ENCODE data around the gene GNG12. TPM values are rescaled to one million over a fixed set of nuclear protein-coding genes. Genes with fewer than 3 reads are reported as not detected.
A peak's percentile ranks its signal among the peaks of the same experiment; 100 is the strongest.

GNG12 gene
- total RNA-seq, 2 donors from 2014 or later: 49.4 to 61.5 TPM

DNA sequence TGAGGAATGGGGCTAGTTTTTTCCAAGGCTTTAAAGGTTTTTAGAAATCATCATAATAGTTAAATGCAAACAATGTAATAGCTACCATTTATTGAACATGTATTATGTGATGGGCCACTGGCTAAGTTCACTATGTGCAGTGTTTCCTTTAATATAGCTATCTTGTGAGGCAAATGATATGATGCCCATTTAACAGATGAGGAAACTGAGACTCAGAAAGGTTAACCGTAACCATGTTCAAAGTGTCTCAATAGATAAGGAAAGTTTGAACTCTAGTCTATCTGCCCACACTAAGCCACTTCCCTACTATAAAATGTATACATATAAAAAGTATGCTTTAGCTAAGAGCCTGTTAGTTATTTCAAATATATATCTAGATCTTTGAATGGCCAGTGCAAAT, 64.8 kb downstream of the GNG12 start:
- Histone ChIP-seq H3K36me3 (no peaks in the 10 kb centered on the region), H3K4me3 (no peak overlapping the region), H3K4me1 (replicated peaks) (no peaks in the 10 kb centered on the region), H3K9me3 (no peaks in the 10 kb centered on the region), H3K27ac (no peak overlapping the region), H3K27me3 (replicated peaks; ENCODE audit: insufficient read depth) (no peaks in the 10 kb centered on the region)
- 98% methylated on average over 1 of the region's 1 CpG for WGBS
- DNase-seq (ENCODE audit: low spot score): no peak
- no peak for TF ChIP-seq POLR2AphosphoS5 (IDR thresholded peaks at IDR 0.05)
- intact Hi-C loops (cut with DNase I): loop anchor here (5.0 kb wide), 2 partner anchors 59 to 574 kb away; no protein-coding TSS in a partner anchor

GRCh38 chr1:67767103-67767782, 66.0 kb downstream of the GNG12 start:
- 79% methylated on average over 6 of the region's 6 CpGs for WGBS
- H3K27ac ChIP-seq: no peak overlapping the region
- intact Hi-C loops (cut with DNase I): loop anchor here (2.0 to 5.0 kb wide), 3 partner anchors 60 to 575 kb away; no protein-coding TSS in a partner anchor

DNA sequence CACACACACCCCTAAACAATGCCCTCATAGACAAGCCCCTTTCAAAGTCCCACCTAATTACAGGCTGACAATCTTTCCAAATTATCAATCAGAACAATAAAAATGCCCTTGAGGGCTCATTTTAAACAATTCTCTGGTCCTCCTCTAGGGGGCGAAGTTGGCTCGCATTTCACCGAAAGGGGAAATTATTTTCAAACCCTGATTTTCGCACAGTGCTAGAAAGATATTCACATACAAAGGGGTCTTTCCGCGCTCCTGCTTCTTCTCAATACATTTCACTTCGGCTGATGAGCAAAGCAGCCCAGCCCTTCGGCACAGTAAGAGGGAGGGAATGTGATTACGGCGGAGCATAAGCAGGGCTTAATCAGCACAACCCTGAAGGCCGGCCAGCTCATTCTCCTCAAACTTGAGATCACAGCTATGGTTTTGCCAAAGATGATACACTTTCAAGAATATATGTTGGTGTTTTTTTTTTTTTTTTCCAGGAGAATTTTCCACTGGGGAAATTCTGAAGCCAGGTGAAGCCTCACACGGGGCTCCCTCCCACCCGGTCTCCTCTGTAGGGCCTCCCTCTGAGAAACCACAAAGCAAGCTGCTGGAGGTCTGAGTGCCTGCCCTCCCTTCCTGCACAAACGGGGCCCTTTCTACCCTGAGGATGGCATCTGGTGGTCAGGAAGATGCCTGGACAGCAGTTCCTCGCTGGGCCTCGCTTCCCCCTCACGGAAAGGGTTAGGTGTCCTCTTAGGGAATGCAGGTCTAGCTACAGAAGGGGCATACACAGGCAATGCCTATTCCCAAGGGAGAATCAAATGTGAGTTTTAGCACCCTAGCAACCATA, 66.9 kb downstream of the GNG12 start:
- no peak overlapping the region for H3K4me3 ChIP-seq
- no peaks in the 10 kb centered on the region for H3K9me3 ChIP-seq
- 40% methylated on average over 17 of the region's 17 CpGs for WGBS
- no peak overlapping the region for H3K27ac ChIP-seq
- no peak for DNase-seq (ENCODE audit: low spot score)
- intact Hi-C loops (cut with DNase I): loop anchor here (2.0 to 5.0 kb wide), 3 partner anchors 61 to 576 kb away; no protein-coding TSS in a partner anchor
- H3K27me3 ChIP-seq (replicated peaks; ENCODE audit: insufficient read depth): no peaks in the 10 kb centered on the region
- no peaks in the 10 kb centered on the region for H3K4me1 ChIP-seq (replicated peaks)
- TF ChIP-seq POLR2A (IDR thresholded peaks at IDR 0.05) (no peak), POLR2AphosphoS5 (IDR thresholded peaks at IDR 0.05) (peak; percentile 28)
- TF ChIP-seq, protein P1, sequence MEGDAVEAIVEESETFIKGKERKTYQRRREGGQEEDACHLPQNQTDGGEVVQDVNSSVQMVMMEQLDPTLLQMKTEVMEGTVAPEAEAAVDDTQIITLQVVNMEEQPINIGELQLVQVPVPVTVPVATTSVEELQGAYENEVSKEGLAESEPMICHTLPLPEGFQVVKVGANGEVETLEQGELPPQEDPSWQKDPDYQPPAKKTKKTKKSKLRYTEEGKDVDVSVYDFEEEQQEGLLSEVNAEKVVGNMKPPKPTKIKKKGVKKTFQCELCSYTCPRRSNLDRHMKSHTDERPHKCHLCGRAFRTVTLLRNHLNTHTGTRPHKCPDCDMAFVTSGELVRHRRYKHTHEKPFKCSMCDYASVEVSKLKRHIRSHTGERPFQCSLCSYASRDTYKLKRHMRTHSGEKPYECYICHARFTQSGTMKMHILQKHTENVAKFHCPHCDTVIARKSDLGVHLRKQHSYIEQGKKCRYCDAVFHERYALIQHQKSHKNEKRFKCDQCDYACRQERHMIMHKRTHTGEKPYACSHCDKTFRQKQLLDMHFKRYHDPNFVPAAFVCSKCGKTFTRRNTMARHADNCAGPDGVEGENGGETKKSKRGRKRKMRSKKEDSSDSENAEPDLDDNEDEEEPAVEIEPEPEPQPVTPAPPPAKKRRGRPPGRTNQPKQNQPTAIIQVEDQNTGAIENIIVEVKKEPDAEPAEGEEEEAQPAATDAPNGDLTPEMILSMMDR (IDR thresholded peaks at IDR 0.05): peak; percentile 72 to 80 (median 76)
- no peaks in the 10 kb centered on the region for H3K36me3 ChIP-seq

More at GRCh38 chr1:67767103-67767782, 66.0 kb downstream of the GNG12 start:
- H3K36me3 ChIP-seq: no peaks in the 10 kb centered on the region
- H3K4me3 ChIP-seq: no peak overlapping the region
- no peaks in the 10 kb centered on the region for H3K9me3 ChIP-seq
- no peaks in the 10 kb centered on the region for H3K27me3 ChIP-seq (replicated peaks; ENCODE audit: insufficient read depth)
- H3K4me1 ChIP-seq (replicated peaks): no peaks in the 10 kb centered on the region
- TF ChIP-seq POLR2AphosphoS5 (IDR thresholded peaks at IDR 0.05): no peak
- no peak for TF ChIP-seq POLR2A (IDR thresholded peaks at IDR 0.05)
- TF ChIP-seq, protein P1 (IDR thresholded peaks at IDR 0.05): no peak
- DNase-seq (ENCODE audit: low spot score): no peak

GRCh38 chr1:67764633-67765032, 68.6 kb downstream of the GNG12 start:
- Histone ChIP-seq H3K9me3 (no peaks in the 10 kb centered on the region), H3K27me3 (replicated peaks; ENCODE audit: insufficient read depth) (no peaks in the 10 kb centered on the region), H3K27ac (no peak overlapping the region), H3K36me3 (no peaks in the 10 kb centered on the region), H3K4me3 (no peak overlapping the region), H3K4me1 (replicated peaks) (peaks cover 5% of the 10 kb centered on the region)
- TF ChIP-seq POLR2AphosphoS5 (IDR thresholded peaks at IDR 0.05) (no peak), POLR2A (IDR thresholded peaks at IDR 0.05) (no peak)
- TF ChIP-seq, protein P1 (IDR thresholded peaks at IDR 0.05): no peak
- WGBS: 81% methylated on average over 4 of the region's 4 CpGs
- DNase-seq (ENCODE audit: low spot score): no peak
- intact Hi-C loops (cut with DNase I): loop anchor here (5.0 kb wide), 2 partner anchors 63 to 578 kb away; no protein-coding TSS in a partner anchor

DNA sequence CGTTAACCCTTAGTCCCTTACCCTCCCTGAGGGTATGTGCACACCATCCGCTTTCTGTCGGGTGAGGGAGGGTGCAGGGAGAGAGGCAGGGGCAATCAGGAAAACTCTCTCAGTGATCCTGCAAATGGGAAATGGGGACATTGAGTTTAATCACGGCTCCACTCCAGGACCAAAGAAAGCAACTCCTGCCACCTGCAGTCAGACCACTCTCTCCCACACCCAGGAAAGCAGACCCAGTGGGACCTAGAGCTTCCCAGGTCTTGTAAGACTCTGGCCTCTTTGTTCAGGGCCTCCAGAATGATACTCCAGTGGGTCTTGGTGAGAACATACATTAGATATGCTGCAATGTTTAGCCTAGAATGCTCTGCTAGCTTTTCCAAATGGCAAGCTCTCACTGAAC, 71.5 kb downstream of the GNG12 start:
- intact Hi-C loops (cut with DNase I): loop anchor here (2.0 kb wide), 1 partner anchor 229 kb away; no protein-coding TSS in a partner anchor
- Histone ChIP-seq H3K36me3 (no peaks in the 10 kb centered on the region), H3K27me3 (replicated peaks; ENCODE audit: insufficient read depth) (no peaks in the 10 kb centered on the region), H3K4me3 (no peak overlapping the region), H3K27ac (no peak overlapping the region), H3K4me1 (replicated peaks) (peaks cover 6% of the 10 kb centered on the region), H3K9me3 (no peaks in the 10 kb centered on the region)
- no peak for DNase-seq (ENCODE audit: low spot score)
- 58% methylated on average over 4 of the region's 4 CpGs for WGBS
- TF ChIP-seq, protein P1 (IDR thresholded peaks at IDR 0.05): no peak
- TF ChIP-seq POLR2A (IDR thresholded peaks at IDR 0.05) (no peak), POLR2AphosphoS5 (IDR thresholded peaks at IDR 0.05) (no peak)

All from prostate gland (tissue), 2 donors.